Measurements from ENCODE around the gene UGGT1. TPM values are rescaled to one million over a fixed set of nuclear protein-coding genes. Genes with fewer than 3 reads are reported as not detected.

The UGGT1 gene
- total RNA-seq, 2 donors from 2014 or later, result 66.9 to 78.6 TPM

- H3K36me3 ChIP-seq (ENCODE audit: control insufficient read depth, insufficient read depth, low read length), result no peaks in the 10 kb centered on the region
- WGBS, 2 experiments (ENCODE audit: insufficient coverage in 1 of 2, insufficient read length in 1 of 2), result 96 to 97% methylated on average over 4 to 8 of the region's 8 CpGs
- H3K27me3 ChIP-seq (ENCODE audit: control insufficient read depth, insufficient read depth, low read length, poor library complexity, severe bottlenecking), result no peaks in the 10 kb centered on the region
- peaks cover 5% of the 10 kb centered on the region for H3K4me1 ChIP-seq (ENCODE audit: control insufficient read depth, insufficient read depth, low read length)
- peaks cover 16% of the 10 kb centered on the region for H3K36me3 Mint-ChIP-seq (ENCODE audit: low read depth)
- H3K4me3 Mint-ChIP-seq, result no peak overlapping the region
- no peaks in the 10 kb centered on the region for H3K27me3 Mint-ChIP-seq (ENCODE audit: insufficient read depth)
- H3K9me3 Mint-ChIP-seq, result no peaks in the 10 kb centered on the region
- H3K9me3 ChIP-seq (ENCODE audit: control insufficient read depth, low read length), result no peaks in the 10 kb centered on the region
- DNase-seq, result no peak
- no peak overlapping the region for H3K4me3 ChIP-seq (ENCODE audit: low read length)
- no peak for TF ChIP-seq CTCF (conservative IDR thresholded peaks at IDR 0.05)
- H3K9ac ChIP-seq (ENCODE audit: extremely low read depth, low read length, poor library complexity, severe bottlenecking), result no peak overlapping the region
- H3K27ac ChIP-seq (ENCODE audit: low read depth, low read length), result no peak overlapping the region
- peaks cover 21% of the 10 kb centered on the region for H3K4me1 Mint-ChIP-seq
- H3K27ac Mint-ChIP-seq, result peak overlapping the region; percentile 38
Measured at GRCh38 chr2:128197059-128197458, 106.1 kb downstream of the UGGT1 start.

- no peak for TF ChIP-seq CTCF (conservative IDR thresholded peaks at IDR 0.05)
- Mint-ChIP-seq H3K27me3 (ENCODE audit: insufficient read depth) (no peaks in the 10 kb centered on the region), H3K9me3 (no peaks in the 10 kb centered on the region), H3K36me3 (ENCODE audit: low read depth) (peaks cover 9% of the 10 kb centered on the region), H3K27ac (no peak overlapping the region), H3K4me1 (peaks cover 21% of the 10 kb centered on the region), H3K4me3 (no peak overlapping the region)
- Histone ChIP-seq H3K4me1 (ENCODE audit: control insufficient read depth, insufficient read depth, low read length) (peaks cover 5% of the 10 kb centered on the region), H3K27me3 (ENCODE audit: control insufficient read depth, insufficient read depth, low read length, poor library complexity, severe bottlenecking) (no peaks in the 10 kb centered on the region), H3K9ac (ENCODE audit: extremely low read depth, low read length, poor library complexity, severe bottlenecking) (no peak overlapping the region), H3K36me3 (ENCODE audit: control insufficient read depth, insufficient read depth, low read length) (no peaks in the 10 kb centered on the region), H3K27ac (ENCODE audit: low read depth, low read length) (no peak overlapping the region), H3K9me3 (ENCODE audit: control insufficient read depth, low read length) (no peaks in the 10 kb centered on the region), H3K4me3 (ENCODE audit: low read length) (no peak overlapping the region)
- DNase-seq, result no peak
- 89 to 93% methylated on average over 3 of the region's 3 CpGs for WGBS, 2 experiments (ENCODE audit: insufficient coverage in 1 of 2, insufficient read length in 1 of 2)
Measured at GRCh38 chr2:128198656-128199055, 107.7 kb downstream of the UGGT1 start.

- Mint-ChIP-seq H3K27ac (no peak overlapping the region), H3K4me3 (no peak overlapping the region), H3K27me3 (ENCODE audit: insufficient read depth) (no peaks in the 10 kb centered on the region), H3K9me3 (no peaks in the 10 kb centered on the region), H3K36me3 (ENCODE audit: low read depth) (peaks cover 7% of the 10 kb centered on the region), H3K4me1 (peaks cover 21% of the 10 kb centered on the region)
- no peak for TF ChIP-seq CTCF (conservative IDR thresholded peaks at IDR 0.05)
- Histone ChIP-seq H3K4me3 (ENCODE audit: low read length) (no peak overlapping the region), H3K36me3 (ENCODE audit: control insufficient read depth, insufficient read depth, low read length) (no peaks in the 10 kb centered on the region), H3K9me3 (ENCODE audit: control insufficient read depth, low read length) (no peaks in the 10 kb centered on the region), H3K27ac (ENCODE audit: low read depth, low read length) (no peak overlapping the region), H3K4me1 (ENCODE audit: control insufficient read depth, insufficient read depth, low read length) (peaks cover 5% of the 10 kb centered on the region), H3K27me3 (ENCODE audit: control insufficient read depth, insufficient read depth, low read length, poor library complexity, severe bottlenecking) (no peaks in the 10 kb centered on the region), H3K9ac (ENCODE audit: extremely low read depth, low read length, poor library complexity, severe bottlenecking) (no peak overlapping the region)
- DNase-seq, result no peak
- 96 to 98% methylated on average over 7 of the region's 7 CpGs for WGBS, 2 experiments (ENCODE audit: insufficient coverage in 1 of 2, insufficient read length in 1 of 2)
Measured at GRCh38 chr2:128199141-128199540, 108.1 kb downstream of the UGGT1 start.

Data from endodermal cell (in vitro differentiated cells).